ENCODE measurements around the gene BPIFB6.

BPIFB6 gene

GRCh38 chr20:33075281-33075680 lies 43.8 kb downstream of the BPIFB6 start (continued):
- TF ChIP-seq BCL6B (tag by site-specific recombination; IDR thresholded peaks at IDR 0.05) (no peak), ZNF501 (tag by site-specific recombination; IDR thresholded peaks at IDR 0.05) (no peak), ZNF701 (tag by site-specific recombination; IDR thresholded peaks at IDR 0.05) (no peak), ZNF148 (tag by site-specific recombination; IDR thresholded peaks at IDR 0.05; ENCODE audit: borderline replicate concordance) (no peak), ZXDB (tag by site-specific recombination; IDR thresholded peaks at IDR 0.05) (no peak), ZBTB48 (tag by site-specific recombination; IDR thresholded peaks at IDR 0.05) (no peak), SETDB1 (IDR thresholded peaks at IDR 0.05; ENCODE audit: insufficient read length, low read length) (no peak), KLF16 (tag by site-specific recombination; IDR thresholded peaks at IDR 0.05) (no peak), TRIM28 (IDR thresholded peaks at IDR 0.05; ENCODE audit: borderline replicate concordance, low read length) (no peak), ZNF529 (tag by site-specific recombination; IDR thresholded peaks at IDR 0.05; ENCODE audit: insufficient replicate concordance) (no peak), ZNF747 (tag by site-specific recombination; IDR thresholded peaks at IDR 0.05) (no peak)
- TF ChIP-seq, protein P1, sequence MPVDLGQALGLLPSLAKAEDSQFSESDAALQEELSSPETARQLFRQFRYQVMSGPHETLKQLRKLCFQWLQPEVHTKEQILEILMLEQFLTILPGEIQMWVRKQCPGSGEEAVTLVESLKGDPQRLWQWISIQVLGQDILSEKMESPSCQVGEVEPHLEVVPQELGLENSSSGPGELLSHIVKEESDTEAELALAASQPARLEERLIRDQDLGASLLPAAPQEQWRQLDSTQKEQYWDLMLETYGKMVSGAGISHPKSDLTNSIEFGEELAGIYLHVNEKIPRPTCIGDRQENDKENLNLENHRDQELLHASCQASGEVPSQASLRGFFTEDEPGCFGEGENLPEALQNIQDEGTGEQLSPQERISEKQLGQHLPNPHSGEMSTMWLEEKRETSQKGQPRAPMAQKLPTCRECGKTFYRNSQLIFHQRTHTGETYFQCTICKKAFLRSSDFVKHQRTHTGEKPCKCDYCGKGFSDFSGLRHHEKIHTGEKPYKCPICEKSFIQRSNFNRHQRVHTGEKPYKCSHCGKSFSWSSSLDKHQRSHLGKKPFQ (tag by site-specific recombination; IDR thresholded peaks at IDR 0.05) = no peak

- H3K36me3 ChIP-seq (ENCODE audit: control insufficient read depth in 2 of 2, insufficient read depth in 1 of 2, low read length in 2 of 2) = no peaks in the 10 kb centered on the region
- no peak overlapping the region for H3K4me3 ChIP-seq (ENCODE audit: low read depth, low read length)
- no peak for TF ChIP-seq ZBTB1 (tag by site-specific recombination; IDR thresholded peaks at IDR 0.05)
- TF ChIP-seq IKZF3 (tag by site-specific recombination; IDR thresholded peaks at IDR 0.05) = no peak
- 0 out of 2 replicates have a peak, but pooled peaks have one; percentile 26 for TF ChIP-seq ZIC2 (tag by site-specific recombination; IDR thresholded peaks at IDR 0.05)
- TF ChIP-seq ZNF473 (tag by site-specific recombination; IDR thresholded peaks at IDR 0.05) = no peak
- TF ChIP-seq GLIS2 (tag by site-specific recombination; IDR thresholded peaks at IDR 0.05) = 0 out of 2 replicates have a peak, but pooled peaks have one; percentile 32
- peak; percentile 80 for TF ChIP-seq GLIS1 (tag by site-specific recombination; IDR thresholded peaks at IDR 0.05)
- TF ChIP-seq ZNF157 (tag by site-specific recombination; IDR thresholded peaks at IDR 0.05) = no peak
- TF ChIP-seq MEIS1 (CRISPR knock-in tag; IDR thresholded peaks at IDR 0.05; ENCODE audit: borderline replicate concordance) = no peak
- peak; percentile 32 for TF ChIP-seq ZNF654 (tag by site-specific recombination; IDR thresholded peaks at IDR 0.05; ENCODE audit: low read depth)
- TF ChIP-seq YY2 (tag by site-specific recombination; IDR thresholded peaks at IDR 0.05) = no peak
- no peak for TF ChIP-seq ZBTB21 (tag by site-specific recombination; IDR thresholded peaks at IDR 0.05)
- no peak for TF ChIP-seq SCRT2 (tag by site-specific recombination; IDR thresholded peaks at IDR 0.05)
- TF ChIP-seq CTCF (tag by site-specific recombination; IDR thresholded peaks at IDR 0.05) = peak; percentile 25; the same call in 1 of the 2 replicates
- TF ChIP-seq ZBTB20 (tag by site-specific recombination; IDR thresholded peaks at IDR 0.05) = 0 out of 2 replicates have a peak, but pooled peaks have one; percentile 36
- no peak for TF ChIP-seq PRDM1 (tag by site-specific recombination; IDR thresholded peaks at IDR 0.05)
- H3K4me1 ChIP-seq (ENCODE audit: control insufficient read depth, insufficient read depth, low read length) = no peaks in the 10 kb centered on the region
- H3K9me3 ChIP-seq (ENCODE audit: control insufficient read depth, insufficient read depth, low read depth, low read length) = no peaks in the 10 kb centered on the region
- H3K27ac ChIP-seq (ENCODE audit: extremely low read depth, low read depth, low read length) = no peak overlapping the region
- CTCF ChIA-PET = interaction anchor here (0.5 to 1.4 kb wide), 12 partner anchors 16 to 290 kb away, joined by 3 to 5 read pairs (median 4); no protein-coding TSS in a partner anchor
- POLR2A ChIA-PET = no interaction called here
Measured at GRCh38 chr20:33076662-33077372, 45.4 kb downstream of the BPIFB6 start.
